A549 (cell line): ENCODE data around the gene PHF24.

ENCODE experiments used
- PHF8 ChIP-seq: fragments of 200-600 bp; sonication (generic); IDR thresholded peaks from 2 replicates; pipeline ENCODE4 v1.6.1; 2016; ENCODE audit warnings: low read depth, mild to moderate bottlenecking, antibody characterized with exemption, moderate library complexity, borderline replicate concordance
- TF ChIP-seq, protein P1 (sequence below): fragments of >200 bp; sonication (Bioruptor Twin); formaldehyde crosslinking; IDR thresholded peaks from 3 replicates; pipeline ENCODE4 v1.5.1; 2016

DNA sequence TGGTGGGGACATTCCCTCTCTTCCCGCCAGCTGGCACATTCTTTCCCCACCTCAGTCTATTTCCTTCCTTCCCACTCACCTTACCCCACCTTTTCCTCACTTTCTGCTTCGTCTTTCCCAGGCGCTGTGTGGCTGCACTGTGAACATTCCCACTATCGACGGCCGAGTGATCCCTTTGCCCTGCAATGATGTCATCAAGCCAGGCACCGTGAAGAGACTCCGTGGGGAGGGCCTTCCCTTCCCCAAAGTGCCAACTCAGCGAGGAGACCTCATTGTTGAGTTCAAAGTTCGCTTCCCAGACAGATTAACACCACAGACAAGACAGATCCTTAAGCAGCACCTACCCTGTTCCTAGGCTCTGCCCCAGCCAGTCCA lies 38.8 kb downstream of the PHF24 start:
- TF ChIP-seq, protein P1, sequence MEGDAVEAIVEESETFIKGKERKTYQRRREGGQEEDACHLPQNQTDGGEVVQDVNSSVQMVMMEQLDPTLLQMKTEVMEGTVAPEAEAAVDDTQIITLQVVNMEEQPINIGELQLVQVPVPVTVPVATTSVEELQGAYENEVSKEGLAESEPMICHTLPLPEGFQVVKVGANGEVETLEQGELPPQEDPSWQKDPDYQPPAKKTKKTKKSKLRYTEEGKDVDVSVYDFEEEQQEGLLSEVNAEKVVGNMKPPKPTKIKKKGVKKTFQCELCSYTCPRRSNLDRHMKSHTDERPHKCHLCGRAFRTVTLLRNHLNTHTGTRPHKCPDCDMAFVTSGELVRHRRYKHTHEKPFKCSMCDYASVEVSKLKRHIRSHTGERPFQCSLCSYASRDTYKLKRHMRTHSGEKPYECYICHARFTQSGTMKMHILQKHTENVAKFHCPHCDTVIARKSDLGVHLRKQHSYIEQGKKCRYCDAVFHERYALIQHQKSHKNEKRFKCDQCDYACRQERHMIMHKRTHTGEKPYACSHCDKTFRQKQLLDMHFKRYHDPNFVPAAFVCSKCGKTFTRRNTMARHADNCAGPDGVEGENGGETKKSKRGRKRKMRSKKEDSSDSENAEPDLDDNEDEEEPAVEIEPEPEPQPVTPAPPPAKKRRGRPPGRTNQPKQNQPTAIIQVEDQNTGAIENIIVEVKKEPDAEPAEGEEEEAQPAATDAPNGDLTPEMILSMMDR, result no peak
- no peak for TF ChIP-seq PHF8
